Lung (tissue), 12 donors: ENCODE data around the gene C1QTNF3. TPM values are rescaled to one million over a fixed set of nuclear protein-coding genes. Genes with fewer than 3 reads are reported as not detected.

Source experiments
- ATAC-seq: fragments of 200-7000 bp; cut with Tn5 transposase; one replicate; pipeline ENCODE4 v1.9.1; 2020; ENCODE audit warnings: moderate number of reproducible peaks; ENCODE audit not compliant: insufficient read depth, low FRiP score
- DNase-seq, 3 donors: peaks; one replicate each; pipeline ENCODE4 v3.0.0-alpha.2; 2013 to 2017
- H3K27ac ChIP-seq, 2 donors: one replicate each; pipeline ENCODE4 v1.5.1; 2013; ENCODE audit warnings: mild to moderate bottlenecking in 2 of 2, moderate library complexity in 2 of 2, control low read depth in 1 of 2, inconsistent platforms in 1 of 2, low read depth in 1 of 2, low read length in 1 of 2
- H3K27me3 ChIP-seq, 3 donors: one replicate each; pipeline ENCODE4 v1.5.1; 2013; ENCODE audit warnings: low read length in 2 of 3; ENCODE audit not compliant: control insufficient read depth in 3 of 3, insufficient read depth in 3 of 3
- H3K36me3 ChIP-seq, 4 donors: one replicate each; pipeline ENCODE4 v1.5.1; 2013; ENCODE audit warnings: low read length in 4 of 4, mild to moderate bottlenecking in 1 of 4, moderate library complexity in 1 of 4; ENCODE audit not compliant: control insufficient read depth in 4 of 4, insufficient read depth in 4 of 4
- H3K4me1 ChIP-seq, 5 donors: one replicate each; pipeline ENCODE4 v1.5.1; 2013; ENCODE audit warnings: low read length in 5 of 5, mild to moderate bottlenecking in 2 of 5, moderate library complexity in 1 of 5; ENCODE audit not compliant: control insufficient read depth in 5 of 5, insufficient read depth in 5 of 5
- H3K4me3 ChIP-seq: one replicate; pipeline ENCODE4 v1.5.1; 2013; ENCODE audit warnings: mild to moderate bottlenecking, control low read depth, moderate library complexity
- H3K9ac ChIP-seq, 2 donors: one replicate each; pipeline ENCODE4 v1.5.1; 2013; ENCODE audit warnings: low read length in 2 of 2, control low read depth in 1 of 2; ENCODE audit not compliant: insufficient read depth in 1 of 2
- H3K9me3 ChIP-seq, 4 donors: one replicate each; pipeline ENCODE4 v1.5.1; 2013; ENCODE audit warnings: low read length in 3 of 4, mild to moderate bottlenecking in 1 of 4, moderate library complexity in 1 of 4; ENCODE audit not compliant: control insufficient read depth in 4 of 4, insufficient read depth in 3 of 4
- CTCF ChIP-seq: IDR thresholded peaks from 2 replicates; pipeline ENCODE4 v1.5.1; 2012; ENCODE audit warnings: mild to moderate bottlenecking; ENCODE audit errors: control extremely low read depth, extremely low read depth
- WGBS, 2 donors: extraction: QIAGEN DNeasy Blood & Tissue Kit; methylation state at CpG; one replicate each; pipeline ENCODE4 v1.1.7; 2013; 5-methylcytosine and 5-hydroxymethylcytosine counted together
- polyA plus RNA-seq, 2 donors: library from polyadenylated mRNA; stranded (reverse); fragments of 200-250 nt; gene quantifications; one replicate each; pipeline ENCODE4 v1.2.1, GENCODE V29; 2013
- total RNA-seq, 2 donors: library from RNA; depleted of rRNA in 1 of 2; stranded (reverse); fragments of >200 nt in 1 of 2; gene quantifications; one replicate each; pipeline ENCODE4 v1.2.1, GENCODE V29; 2014 to 2021
- donor health status: control.
- donor health status: control.
- donor health status: Bipolar disorder and iron deficiency.
- donor health status: healthy.
- donor health status: DM: yes; HTN: yes; CAD: no.

The C1QTNF3 gene
- total and polyA plus RNA-seq, 4 donors = 0.92 to 20.3 (median 3.9) TPM

GRCh38 chr5:34053571-34054399 is 10.8 kb upstream of the C1QTNF3 start:
- ATAC-seq (no peak), DNase-seq (no peak)
- H3K4me3 ChIP-seq = no peak overlapping the region
- peaks cover 1 to 10% (median 5%) of the 10 kb centered on the region in 5 donors for H3K4me1 ChIP-seq
- H3K9ac ChIP-seq = no peak overlapping the region
- TF ChIP-seq CTCF = no peak
- no peaks in the 10 kb centered on the region for H3K27me3 ChIP-seq
- H3K9me3 ChIP-seq = no peaks in the 10 kb centered on the region
- H3K36me3 ChIP-seq = peaks cover 0 to 7% (median 3%) of the 10 kb centered on the region in 4 donors
- peak overlapping the region in 1 of 2 donors; percentile 30 for H3K27ac ChIP-seq
- WGBS, 2 donors = 96% methylated on average over 5 of the region's 5 CpGs

- TF ChIP-seq CTCF = no peak
- Histone ChIP-seq H3K9ac (no peak overlapping the region), H3K4me1 (peaks cover 1 to 13% (median 5%) of the 10 kb centered on the region in 5 donors), H3K27me3 (no peaks in the 10 kb centered on the region), H3K9me3 (no peaks in the 10 kb centered on the region), H3K36me3 (peaks cover 0 to 9% (median 3%) of the 10 kb centered on the region in 4 donors), H3K4me3 (no peak overlapping the region), H3K27ac (no peak overlapping the region)
- 86 to 90% methylated on average over 2 of the region's 2 CpGs for WGBS, 2 donors
- ATAC-seq = no peak
- DNase-seq = no peak
Measured at GRCh38 chr5:34053133-34053532, 10.1 kb upstream of the C1QTNF3 start.

- Histone ChIP-seq H3K4me1 (peaks cover 2 to 23% (median 5%) of the 10 kb centered on the region in 5 donors), H3K4me3 (no peak overlapping the region), H3K36me3 (peaks cover 0 to 5% (median 1%) of the 10 kb centered on the region in 4 donors), H3K9ac (no peak overlapping the region), H3K27me3 (no peaks in the 10 kb centered on the region), H3K27ac (no peak overlapping the region), H3K9me3 (no peaks in the 10 kb centered on the region)
- no peak for DNase-seq
- 75 to 76% methylated on average over 4 of the region's 4 CpGs for WGBS, 2 donors
- no peak for ATAC-seq
- TF ChIP-seq CTCF = no peak
Measured at GRCh38 chr5:34051374-34051980, 8.5 kb upstream of the C1QTNF3 start.
